Activated CD8-positive, alpha-beta T cell treated with anti-CD3 and anti-CD28 coated beads for 36 hours (primary cell): ENCODE results near the gene CCS. TPM values are rescaled to one million over a fixed set of nuclear protein-coding genes. Genes with fewer than 3 reads are reported as not detected.

Source experiments
- ATAC-seq: fragments of 200-7000 bp; cut with Tn5 transposase; one replicate; pipeline ENCODE4 v1.10.0; 2021; ENCODE audit warnings: mild to moderate bottlenecking, moderate library complexity
- CTCF ChIA-PET: fragments of 350-600 bp; sonication (Branson Sonifier 250); formaldehyde crosslinking; loops from one replicate; lab custom pipeline; 2021; ENCODE audit warnings: antibody characterized with exemption; lab: Charles Lee
- POLR2A ChIA-PET: fragments of 350-600 bp; sonication (Branson Sonifier 250); formaldehyde crosslinking; loops from one replicate; lab custom pipeline; 2021; ENCODE audit warnings: antibody characterized with exemption; lab: Charles Lee
- DNase-seq: peaks from one replicate; pipeline ENCODE4 v3.0.0-alpha.2; 2020
- H3K27ac Mint-ChIP-seq: one replicate; pipeline ENCODE4 v1.8.0; 2021; ENCODE audit warnings: mild to moderate bottlenecking, mixed read lengths
- H3K27me3 Mint-ChIP-seq: one replicate; pipeline ENCODE4 v1.8.0; 2021; ENCODE audit warnings: mixed read lengths
- H3K36me3 Mint-ChIP-seq: one replicate; pipeline ENCODE4 v1.8.0; 2021; ENCODE audit warnings: low read depth, mixed read lengths
- H3K4me1 Mint-ChIP-seq: one replicate; pipeline ENCODE4 v1.8.0; 2021; ENCODE audit warnings: low read depth, mixed read lengths
- H3K4me3 Mint-ChIP-seq: one replicate; pipeline ENCODE4 v1.8.0; 2021; ENCODE audit warnings: mild to moderate bottlenecking, moderate library complexity, mixed read lengths
- H3K9me3 Mint-ChIP-seq: one replicate; pipeline ENCODE4 v1.8.0; 2021; ENCODE audit warnings: mixed read lengths
- intact Hi-C: fragments of 100-400 bp; cut with micrococcal nuclease; formaldehyde crosslinking; loops from one replicate; pipeline ENCODE4 v1.10.0; 2022
- total RNA-seq, 2 experiments: library from RNA; stranded (reverse); gene quantifications; one replicate each; pipeline ENCODE4 v1.2.3, GENCODE V29; 2021
- TF ChIP-seq, protein P1 (sequence below): fragments of 200-600 bp; IDR thresholded peaks from one replicate; pipeline ENCODE4 v1.8.0; 2022; ENCODE audit warnings: antibody characterized with exemption, mild to moderate bottlenecking

The CCS gene
- total RNA-seq, 2 experiments from 2014 or later: 22.0 to 25.6 TPM

DNA sequence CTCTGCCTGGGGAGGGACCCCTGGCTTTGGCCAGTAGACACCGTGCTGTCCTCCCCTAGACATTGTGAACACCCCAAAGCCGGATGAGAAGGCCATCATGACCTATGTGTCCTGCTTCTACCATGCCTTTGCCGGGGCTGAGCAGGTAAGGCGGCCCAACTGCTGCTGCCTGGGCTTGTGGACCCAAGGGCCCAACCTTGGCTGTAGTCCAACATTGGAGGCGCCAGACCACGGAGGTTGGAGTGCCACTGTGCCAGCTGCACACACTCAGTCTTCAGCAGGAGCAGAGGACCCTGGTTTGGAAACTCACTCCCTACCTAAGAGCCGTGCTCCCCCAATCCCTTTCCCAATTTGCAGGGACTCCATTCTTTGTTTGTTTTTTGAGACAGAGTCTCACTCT lies 36.9 kb upstream of the CCS start:
- Mint-ChIP-seq H3K27ac (no peak overlapping the region), H3K36me3 (no peaks in the 10 kb centered on the region), H3K4me3 (no peak overlapping the region), H3K9me3 (no peaks in the 10 kb centered on the region), H3K27me3 (peaks cover 9% of the 10 kb centered on the region), H3K4me1 (peaks cover 3% of the 10 kb centered on the region)
- TF ChIP-seq, protein P1, sequence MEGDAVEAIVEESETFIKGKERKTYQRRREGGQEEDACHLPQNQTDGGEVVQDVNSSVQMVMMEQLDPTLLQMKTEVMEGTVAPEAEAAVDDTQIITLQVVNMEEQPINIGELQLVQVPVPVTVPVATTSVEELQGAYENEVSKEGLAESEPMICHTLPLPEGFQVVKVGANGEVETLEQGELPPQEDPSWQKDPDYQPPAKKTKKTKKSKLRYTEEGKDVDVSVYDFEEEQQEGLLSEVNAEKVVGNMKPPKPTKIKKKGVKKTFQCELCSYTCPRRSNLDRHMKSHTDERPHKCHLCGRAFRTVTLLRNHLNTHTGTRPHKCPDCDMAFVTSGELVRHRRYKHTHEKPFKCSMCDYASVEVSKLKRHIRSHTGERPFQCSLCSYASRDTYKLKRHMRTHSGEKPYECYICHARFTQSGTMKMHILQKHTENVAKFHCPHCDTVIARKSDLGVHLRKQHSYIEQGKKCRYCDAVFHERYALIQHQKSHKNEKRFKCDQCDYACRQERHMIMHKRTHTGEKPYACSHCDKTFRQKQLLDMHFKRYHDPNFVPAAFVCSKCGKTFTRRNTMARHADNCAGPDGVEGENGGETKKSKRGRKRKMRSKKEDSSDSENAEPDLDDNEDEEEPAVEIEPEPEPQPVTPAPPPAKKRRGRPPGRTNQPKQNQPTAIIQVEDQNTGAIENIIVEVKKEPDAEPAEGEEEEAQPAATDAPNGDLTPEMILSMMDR: no peak
- DNase-seq (no peak), ATAC-seq (no peak)
- ChIA-PET POLR2A (interaction anchor here (1.0 kb wide), 1 partner anchor 112 kb away, joined by 5 read pairs; no protein-coding TSS in a partner anchor), CTCF (interaction anchor here (2.5 kb wide), 1 partner anchor 36 kb away, joined by 7 read pairs; the partner anchor contains the start of genes CCDC87 and CCS)
- intact Hi-C loops: no loop called here

DNA sequence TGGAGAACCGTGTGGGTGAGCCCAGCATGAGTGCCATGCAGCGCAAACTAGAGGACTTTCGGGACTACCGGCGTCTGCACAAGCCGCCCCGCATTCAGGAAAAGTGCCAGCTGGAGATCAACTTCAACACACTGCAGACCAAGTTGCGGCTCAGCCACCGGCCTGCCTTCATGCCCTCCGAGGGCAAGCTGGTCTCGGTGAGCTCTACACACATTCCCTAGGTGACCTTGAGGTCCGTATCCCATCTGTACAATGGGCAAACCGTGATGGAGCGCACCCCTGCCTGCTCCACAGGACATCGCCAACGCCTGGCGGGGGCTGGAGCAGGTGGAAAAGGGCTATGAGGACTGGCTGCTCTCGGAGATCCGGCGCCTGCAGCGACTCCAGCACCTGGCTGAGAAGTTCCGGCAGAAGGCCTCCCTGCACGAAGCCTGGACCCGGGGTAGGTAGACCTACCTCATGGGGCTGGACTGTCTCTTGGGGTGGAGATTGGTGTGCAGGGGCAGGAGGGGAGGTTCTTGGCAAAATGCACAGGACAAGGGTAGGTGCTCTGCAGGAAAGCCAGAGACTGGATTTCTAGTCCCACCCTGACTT lies 35.2 kb upstream of the CCS start:
- Mint-ChIP-seq H3K27me3 (peaks cover 9% of the 10 kb centered on the region), H3K4me3 (no peak overlapping the region), H3K9me3 (no peaks in the 10 kb centered on the region), H3K4me1 (peaks cover 3% of the 10 kb centered on the region), H3K36me3 (no peaks in the 10 kb centered on the region), H3K27ac (no peak overlapping the region)
- CTCF ChIA-PET: interaction anchor here (0.5 to 2.5 kb wide), 2 partner anchors 120 to 998 kb away, joined by 3 to 6 read pairs; partner anchors contain the start of gene RBM4B
- TF ChIP-seq, protein P1: no peak
- no peak for ATAC-seq
- intact Hi-C loops: no loop called here
- POLR2A ChIA-PET: no interaction called here
- no peak for DNase-seq

DNA sequence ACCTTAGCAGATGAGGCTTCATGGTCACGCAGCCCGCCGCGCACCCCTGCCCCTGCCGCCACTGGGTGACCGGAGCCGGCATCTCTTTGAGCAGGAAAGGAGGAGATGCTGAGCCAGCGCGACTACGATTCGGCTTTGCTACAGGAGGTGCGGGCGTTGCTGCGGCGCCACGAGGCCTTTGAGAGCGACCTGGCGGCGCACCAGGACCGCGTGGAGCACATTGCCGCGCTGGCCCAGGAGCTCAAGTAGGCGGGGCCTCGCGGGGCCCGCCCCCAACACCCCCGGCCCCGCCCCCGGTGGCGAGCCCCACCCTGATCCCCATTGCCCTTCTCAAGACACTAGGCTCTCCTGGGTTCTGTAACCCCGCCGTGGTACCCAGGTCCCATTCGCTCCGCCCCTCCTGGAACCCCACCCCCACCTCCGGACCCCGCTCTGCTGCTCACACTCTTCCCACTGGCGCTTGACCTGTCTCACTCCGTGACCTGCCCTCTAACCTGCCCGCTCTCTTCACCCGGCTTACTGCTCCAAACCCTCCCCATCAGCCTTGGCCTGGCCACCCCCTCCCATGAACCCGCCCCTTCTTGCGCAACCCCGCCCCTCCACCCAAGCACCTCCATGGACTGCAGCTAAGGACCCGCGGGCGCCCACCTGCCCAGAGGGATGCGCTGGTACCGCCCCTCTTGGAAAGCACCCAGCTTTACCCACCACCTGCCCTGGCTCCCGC lies 33.7 kb upstream of the CCS start:
- H3K27me3 Mint-ChIP-seq: peaks cover 9% of the 10 kb centered on the region
- DNase-seq (peak; percentile 36), ATAC-seq (peak; percentile 82)
- intact Hi-C loops: no loop called here
- H3K36me3 Mint-ChIP-seq: no peaks in the 10 kb centered on the region
- H3K4me3 Mint-ChIP-seq: no peak overlapping the region
- POLR2A ChIA-PET: interaction anchor here (0.9 kb wide), 1 partner anchor 14 kb away, joined by 3 read pairs; the partner anchor contains the start of gene ZDHHC24
- no peak overlapping the region for H3K27ac Mint-ChIP-seq
- H3K4me1 Mint-ChIP-seq: peaks cover 3% of the 10 kb centered on the region
- TF ChIP-seq, protein P1: no peak
- H3K9me3 Mint-ChIP-seq: no peaks in the 10 kb centered on the region
- CTCF ChIA-PET: interaction anchor here (1.4 to 2.5 kb wide), 2 partner anchors 13 to 119 kb away, joined by 5 to 6 read pairs; partner anchors contain the start of genes RBM4B and ZDHHC24

DNA sequence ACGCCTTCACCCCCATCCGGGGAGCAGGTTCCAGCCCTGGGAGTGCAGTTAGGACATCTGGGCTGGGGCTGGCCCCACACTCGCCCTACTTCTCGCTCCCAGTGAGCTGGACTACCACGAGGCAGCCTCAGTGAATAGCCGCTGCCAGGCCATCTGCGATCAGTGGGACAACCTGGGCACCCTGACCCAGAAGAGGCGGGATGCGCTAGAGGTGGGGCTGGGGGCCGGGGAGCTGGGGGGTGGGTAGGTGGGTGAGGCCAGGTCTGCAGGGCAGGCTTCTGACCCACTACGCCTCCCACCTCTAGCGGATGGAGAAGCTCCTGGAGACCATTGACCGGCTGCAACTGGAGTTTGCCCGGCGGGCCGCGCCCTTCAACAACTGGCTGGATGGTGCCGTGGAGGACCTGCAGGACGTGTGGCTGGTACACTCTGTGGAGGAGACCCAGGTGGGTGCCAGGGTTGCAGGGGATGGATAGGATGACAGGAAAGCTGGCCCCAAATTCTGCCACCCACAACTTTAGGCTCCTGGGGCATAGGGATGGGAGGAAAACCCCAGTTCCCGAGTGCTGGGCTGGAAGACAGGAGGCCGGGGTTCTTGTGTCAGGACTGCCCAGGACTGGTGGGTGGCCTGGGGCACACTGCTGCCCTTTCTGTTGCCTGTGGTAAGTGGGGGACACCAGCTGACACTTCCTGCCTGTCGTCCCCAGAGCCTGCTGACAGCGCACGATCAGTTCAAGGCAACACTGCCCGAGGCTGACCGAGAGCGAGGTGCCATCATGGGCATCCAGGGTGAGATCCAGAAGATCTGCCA lies 32.9 kb upstream of the CCS start:
- ChIA-PET POLR2A (interaction anchor here (0.9 kb wide), 1 partner anchor 14 kb away, joined by 3 read pairs; the partner anchor contains the start of gene ZDHHC24), CTCF (interaction anchor here (1.4 to 2.5 kb wide), 2 partner anchors 14 to 118 kb away, joined by 5 to 6 read pairs; partner anchors contain the start of genes RBM4B and ZDHHC24)
- Mint-ChIP-seq H3K4me3 (no peak overlapping the region), H3K4me1 (peaks cover 3% of the 10 kb centered on the region), H3K27ac (no peak overlapping the region), H3K36me3 (no peaks in the 10 kb centered on the region), H3K9me3 (no peaks in the 10 kb centered on the region), H3K27me3 (peaks cover 9% of the 10 kb centered on the region)
- no peak for ATAC-seq
- no peak for DNase-seq
- intact Hi-C loops: no loop called here
- TF ChIP-seq, protein P1: no peak
